Vagina (tissue), 2 donors: ENCODE data around the gene PTPRN2. TPM values are rescaled to one million over a fixed set of nuclear protein-coding genes. Genes with fewer than 3 reads are reported as not detected.

Source experiments
- DNase-seq, 2 donors: peaks; one replicate each; pipeline ENCODE4 v3.0.0-alpha.2; 2017; ENCODE audit errors: extremely low spot score in 2 of 2
- H3K27ac ChIP-seq: fragments of 200-600 bp; sonication (generic); one replicate; pipeline ENCODE4 v1.5.1; 2019
- H3K27me3 ChIP-seq: fragments of 200-600 bp; sonication (generic); one replicate; pipeline ENCODE4 v1.5.1; 2019
- H3K36me3 ChIP-seq, 2 donors: fragments of 200-600 bp; sonication (generic); one replicate each; pipeline ENCODE4 v1.5.1; 2017 to 2019
- H3K4me1 ChIP-seq: fragments of 200-600 bp; sonication (generic); one replicate; pipeline ENCODE4 v1.5.1; 2019
- H3K4me3 ChIP-seq, 2 donors: fragments of 200-600 bp; sonication (generic); 1 replicate in 1 of 2; 2 replicates in 1 of 2; pipeline ENCODE4 v1.5.1; 2016 to 2019
- H3K9me3 ChIP-seq: fragments of 200-600 bp; sonication (generic); one replicate; pipeline ENCODE4 v1.5.1; 2019
- CTCF ChIP-seq, 3 experiments: fragments of 450-650 bp in 2 of 3; fragments of 200-600 bp in 1 of 3; sonication (generic) in 1 of 3; IDR thresholded peaks; one replicate each; pipeline ENCODE4 v1.5.1; 2017 to 2019; ENCODE audit warnings: antibody characterized with exemption in 3 of 3, mild to moderate bottlenecking in 2 of 3, moderate library complexity in 2 of 3
- POLR2A ChIP-seq, 2 donors: fragments of 450-650 bp; IDR thresholded peaks; one replicate each; pipeline ENCODE4 v1.6.1; 2017; ENCODE audit warnings: antibody characterized with exemption in 2 of 2, mild to moderate bottlenecking in 2 of 2, moderate library complexity in 2 of 2
- POLR2AphosphoS5 ChIP-seq, 2 donors: sonication (generic); formaldehyde crosslinking; IDR thresholded peaks; one replicate each; pipeline ENCODE4 v1.9.0; 2017; ENCODE audit warnings: antibody characterized with exemption in 2 of 2, mild to moderate bottlenecking in 2 of 2, low read depth in 1 of 2; ENCODE audit not compliant: insufficient read depth in 1 of 2
- intact Hi-C: fragments of 100-400 bp; cut with DNase I; formaldehyde crosslinking; loops from one replicate; pipeline ENCODE4 v1.15.1; 2023
- total RNA-seq: library from RNA; depleted of rRNA; stranded (reverse); fragments of >200 nt; gene quantifications from one replicate; pipeline ENCODE4 v1.2.3, GENCODE V29; 2016

PTPRN2 gene
- total RNA-seq, 1 donor from 2014 or later: 7.4 TPM

GRCh38 chr7:157857578-157858075 is 730.0 kb downstream of the PTPRN2 start:
- DNase-seq: no peak
- Histone ChIP-seq H3K4me3 (no peak overlapping the region), H3K9me3 (no peaks in the 10 kb centered on the region), H3K4me1 (no peaks in the 10 kb centered on the region), H3K27ac (no peak overlapping the region), H3K36me3 (no peaks in the 10 kb centered on the region), H3K27me3 (no peaks in the 10 kb centered on the region)
- TF ChIP-seq CTCF (IDR thresholded peaks at IDR 0.05) (no peak), POLR2AphosphoS5 (IDR thresholded peaks at IDR 0.05; ENCODE audit: insufficient read depth in 1 of 2, low read depth in 1 of 2) (no peak), POLR2A (IDR thresholded peaks at IDR 0.05) (no peak)
- intact Hi-C loops: no loop called here

DNA sequence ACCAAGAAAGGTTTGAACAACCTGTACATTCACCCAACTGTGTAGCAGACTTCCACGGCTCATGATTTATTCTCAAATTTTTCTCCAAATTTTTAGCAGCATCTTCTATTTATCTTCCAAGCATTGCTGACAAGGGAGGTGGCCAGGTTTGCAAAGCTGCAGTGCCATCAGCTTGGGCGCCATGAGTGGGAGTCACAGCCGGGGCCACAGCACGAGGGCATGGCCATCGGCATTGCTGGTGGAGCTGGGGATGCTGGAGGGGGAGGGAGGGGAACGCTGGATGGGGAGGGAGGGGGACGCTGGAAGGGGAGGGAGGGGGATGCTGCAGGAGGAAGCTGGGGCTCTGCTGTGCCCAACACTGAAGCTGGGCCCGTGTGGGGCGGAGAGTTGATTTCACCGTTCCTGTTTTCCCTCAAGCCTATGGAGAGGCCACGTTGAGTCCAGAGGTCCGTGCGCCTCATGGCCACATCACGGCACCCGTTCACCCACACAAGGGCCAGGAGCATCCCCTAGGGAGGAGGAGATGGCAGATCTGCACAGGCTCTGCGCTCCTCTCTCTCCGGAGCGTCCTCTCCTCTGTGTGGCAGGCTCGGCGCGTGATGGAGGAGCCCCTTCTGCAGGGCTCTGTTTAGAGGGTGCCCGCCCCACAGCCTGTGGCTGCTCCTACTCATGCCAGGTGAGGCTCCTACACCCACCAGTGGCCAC is 730.6 kb downstream of the PTPRN2 start:
- no peak for DNase-seq
- TF ChIP-seq POLR2A (IDR thresholded peaks at IDR 0.05): no peak
- TF ChIP-seq CTCF (IDR thresholded peaks at IDR 0.05): no peak

DNA sequence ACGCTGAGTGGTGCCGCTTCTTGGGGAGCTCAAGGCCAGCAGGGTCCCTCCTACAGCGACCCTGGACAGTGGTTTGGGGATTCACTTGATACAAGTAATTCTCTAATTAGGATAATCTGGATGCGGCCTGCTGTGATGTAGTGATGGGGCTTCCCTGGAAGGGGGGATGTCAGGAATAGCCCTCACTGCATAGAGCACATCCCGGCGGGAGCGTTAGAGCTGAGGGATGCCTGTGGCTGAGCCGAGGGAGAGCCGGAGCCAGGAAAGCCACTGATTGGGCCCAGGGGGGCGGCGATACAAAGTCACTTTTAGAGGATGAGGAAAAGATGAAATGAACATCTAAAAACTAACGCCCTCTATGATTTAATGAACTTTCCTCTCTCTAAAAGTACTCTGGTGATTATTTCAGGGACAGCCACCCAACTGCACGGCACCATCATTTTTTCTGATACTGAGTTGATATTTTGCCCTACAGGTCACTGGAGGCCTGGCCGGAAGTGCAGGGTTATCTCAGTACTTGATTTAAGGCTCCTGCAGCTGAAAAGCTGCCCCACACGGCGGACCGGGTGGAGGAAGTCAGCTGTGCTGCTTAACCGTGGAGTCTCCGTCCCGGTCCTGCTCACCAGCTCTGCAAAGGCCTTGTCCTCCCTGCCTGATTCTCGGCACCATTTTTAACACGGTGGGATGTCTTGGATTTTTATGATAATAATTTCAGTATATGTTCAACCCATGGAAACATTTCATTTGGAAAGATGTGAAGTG is 732.0 kb downstream of the PTPRN2 start:
- TF ChIP-seq POLR2AphosphoS5 (IDR thresholded peaks at IDR 0.05; ENCODE audit: insufficient read depth in 1 of 2, low read depth in 1 of 2): no peak
- no peak for TF ChIP-seq POLR2A (IDR thresholded peaks at IDR 0.05)
- TF ChIP-seq CTCF (IDR thresholded peaks at IDR 0.05): no peak
- peaks cover 8% of the 10 kb centered on the region for H3K4me1 ChIP-seq
- no peaks in the 10 kb centered on the region for H3K9me3 ChIP-seq
- intact Hi-C loops: no loop called here
- H3K27ac ChIP-seq: no peak overlapping the region
- H3K27me3 ChIP-seq: no peaks in the 10 kb centered on the region
- DNase-seq: no peak
- H3K36me3 ChIP-seq: no peaks in the 10 kb centered on the region
- no peak overlapping the region for H3K4me3 ChIP-seq

More for the DNA sequence above, 730.6 kb downstream of the PTPRN2 start:
- no peaks in the 10 kb centered on the region for H3K27me3 ChIP-seq
- H3K36me3 ChIP-seq: no peaks in the 10 kb centered on the region
- no peak overlapping the region for H3K4me3 ChIP-seq
- peaks cover under 1% of the 10 kb centered on the region for H3K4me1 ChIP-seq
- H3K9me3 ChIP-seq: no peaks in the 10 kb centered on the region
- no peak overlapping the region for H3K27ac ChIP-seq
- intact Hi-C loops: no loop called here

DNA sequence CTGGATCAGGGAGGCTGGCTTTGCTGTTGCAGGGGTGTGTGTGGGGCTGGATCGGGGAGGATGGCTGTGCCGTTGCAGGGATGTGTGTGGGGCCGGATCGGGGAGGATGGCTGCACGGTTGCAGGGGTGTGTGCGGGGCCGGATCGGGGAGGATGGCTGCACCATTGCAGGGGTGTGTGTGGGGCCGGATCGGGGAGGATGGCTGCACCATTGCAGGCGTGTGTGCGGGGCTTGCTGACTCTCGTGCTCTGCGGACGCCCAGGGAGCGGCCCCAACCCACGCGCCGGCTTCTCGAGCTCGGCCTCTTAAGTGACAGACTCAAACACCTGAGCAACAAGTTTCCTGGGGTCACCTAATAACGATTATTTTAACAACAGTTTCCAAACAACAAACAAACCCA is 732.6 kb downstream of the PTPRN2 start:
- no peak overlapping the region for H3K27ac ChIP-seq

GRCh38 chr7:157854066-157854891 is 733.3 kb downstream of the PTPRN2 start:
- intact Hi-C loops: no loop called here
- TF ChIP-seq POLR2A (IDR thresholded peaks at IDR 0.05): no peak
- TF ChIP-seq CTCF (IDR thresholded peaks at IDR 0.05): no peak
- TF ChIP-seq POLR2AphosphoS5 (IDR thresholded peaks at IDR 0.05; ENCODE audit: insufficient read depth in 1 of 2, low read depth in 1 of 2): no peak
- DNase-seq: no peak

More for the DNA sequence above, 732.6 kb downstream of the PTPRN2 start:
- Histone ChIP-seq H3K9me3 (no peaks in the 10 kb centered on the region), H3K36me3 (no peaks in the 10 kb centered on the region), H3K4me3 (no peak overlapping the region), H3K4me1 (peaks cover 8% of the 10 kb centered on the region), H3K27me3 (no peaks in the 10 kb centered on the region)
- TF ChIP-seq POLR2AphosphoS5 (IDR thresholded peaks at IDR 0.05; ENCODE audit: insufficient read depth in 1 of 2, low read depth in 1 of 2) (no peak), POLR2A (IDR thresholded peaks at IDR 0.05) (no peak)
- intact Hi-C loops: no loop called here
- DNase-seq: no peak

More at GRCh38 chr7:157854066-157854891, 733.3 kb downstream of the PTPRN2 start:
- no peaks in the 10 kb centered on the region for H3K9me3 ChIP-seq
- no peak overlapping the region for H3K4me3 ChIP-seq
- H3K4me1 ChIP-seq: peaks cover 8% of the 10 kb centered on the region
- H3K27ac ChIP-seq: no peak overlapping the region
- H3K27me3 ChIP-seq: no peaks in the 10 kb centered on the region
- H3K36me3 ChIP-seq: no peaks in the 10 kb centered on the region
